Measurements from ENCODE around the gene ATG14. TPM values are rescaled to one million over a fixed set of nuclear protein-coding genes. Genes with fewer than 3 reads are reported as not detected.

Gene ATG14
- total RNA-seq, 1 experiment from 2014 or later, result 8.3 TPM

GRCh38 chr14:55446833-55447232, 35.2 kb upstream of the ATG14 start:
- no peaks in the 10 kb centered on the region for H3K9me3 ChIP-seq (replicated peaks)
- H3K27ac ChIP-seq, result peak overlapping the region; percentile 56
- no peak overlapping the region for H3K4me3 ChIP-seq
- peaks cover 37% of the 10 kb centered on the region for H3K4me1 ChIP-seq (replicated peaks)
- H3K36me3 ChIP-seq, result no peaks in the 10 kb centered on the region
- no peaks in the 10 kb centered on the region for H3K27me3 ChIP-seq (replicated peaks)
- DNase-seq (ENCODE audit: low read depth in 1 of 2, low spot score in 2 of 2), result peak; percentile 53 to 73

GRCh38 chr14:55446127-55446736, 34.6 kb upstream of the ATG14 start:
- Histone ChIP-seq H3K27ac (peak overlapping the region; percentile 56), H3K27me3 (replicated peaks) (no peaks in the 10 kb centered on the region), H3K4me3 (no peak overlapping the region), H3K4me1 (replicated peaks) (peaks cover 37% of the 10 kb centered on the region), H3K9me3 (replicated peaks) (no peaks in the 10 kb centered on the region), H3K36me3 (no peaks in the 10 kb centered on the region)
- peak; percentile 73 to 79 for DNase-seq (ENCODE audit: low read depth in 1 of 2, low spot score in 2 of 2)

- H3K36me3 ChIP-seq, result no peaks in the 10 kb centered on the region
- peaks cover 4% of the 10 kb centered on the region for H3K4me1 ChIP-seq (replicated peaks)
- no peak for DNase-seq (ENCODE audit: low read depth in 1 of 2, low spot score in 2 of 2)
- H3K9me3 ChIP-seq (replicated peaks), result no peaks in the 10 kb centered on the region
- no peak overlapping the region for H3K27ac ChIP-seq
- H3K27me3 ChIP-seq (replicated peaks), result no peaks in the 10 kb centered on the region
- no peak overlapping the region for H3K4me3 ChIP-seq
Observed at GRCh38 chr14:55441286-55441685, 29.7 kb upstream of the ATG14 start.

GRCh38 chr14:55440385-55440784, 28.8 kb upstream of the ATG14 start, which contains the start of gene TBPL2:
Gene TBPL2 (minus strand): TSS chr14:55440616. CDS start chr14:55440449, 167 bp downstream.
- Histone ChIP-seq H3K36me3 (no peaks in the 10 kb centered on the region), H3K4me1 (replicated peaks) (no peaks in the 10 kb centered on the region), H3K27ac (no peak within 1 kb of the TSS), H3K4me3 (no peak within 1 kb of the TSS), H3K9me3 (replicated peaks) (no peaks in the 10 kb centered on the region), H3K27me3 (replicated peaks) (no peaks in the 10 kb centered on the region)
- DNase-seq (ENCODE audit: low read depth in 1 of 2, low spot score in 2 of 2), result no peak

GRCh38 chr14:55438066-55438683, 26.5 kb upstream of the ATG14 start:
- Histone ChIP-seq H3K27ac (no peak overlapping the region), H3K4me1 (replicated peaks) (no peaks in the 10 kb centered on the region), H3K27me3 (replicated peaks) (no peaks in the 10 kb centered on the region), H3K9me3 (replicated peaks) (no peaks in the 10 kb centered on the region), H3K36me3 (no peaks in the 10 kb centered on the region), H3K4me3 (no peak overlapping the region)
- DNase-seq (ENCODE audit: low read depth in 1 of 2, low spot score in 2 of 2), result peak; percentile 31 to 51

GRCh38 chr14:55436931-55437330, 25.3 kb upstream of the ATG14 start:
- DNase-seq (ENCODE audit: low read depth in 1 of 2, low spot score in 2 of 2), result no peak

GRCh38 chr14:55436519-55436918, 24.9 kb upstream of the ATG14 start:
- Histone ChIP-seq H3K4me1 (replicated peaks) (no peaks in the 10 kb centered on the region), H3K36me3 (no peaks in the 10 kb centered on the region), H3K9me3 (replicated peaks) (no peaks in the 10 kb centered on the region), H3K27me3 (replicated peaks) (no peaks in the 10 kb centered on the region), H3K4me3 (no peak overlapping the region), H3K27ac (no peak overlapping the region)
- no peak for DNase-seq (ENCODE audit: low read depth in 1 of 2, low spot score in 2 of 2)

More at GRCh38 chr14:55436931-55437330, 25.3 kb upstream of the ATG14 start:
- no peaks in the 10 kb centered on the region for H3K4me1 ChIP-seq (replicated peaks)
- no peaks in the 10 kb centered on the region for H3K27me3 ChIP-seq (replicated peaks)
- no peak overlapping the region for H3K4me3 ChIP-seq
- H3K27ac ChIP-seq, result no peak overlapping the region
- H3K9me3 ChIP-seq (replicated peaks), result no peaks in the 10 kb centered on the region
- no peaks in the 10 kb centered on the region for H3K36me3 ChIP-seq

- Histone ChIP-seq H3K4me1 (replicated peaks) (no peaks in the 10 kb centered on the region), H3K27me3 (replicated peaks) (no peaks in the 10 kb centered on the region), H3K9me3 (replicated peaks) (no peaks in the 10 kb centered on the region), H3K36me3 (no peaks in the 10 kb centered on the region), H3K4me3 (no peak overlapping the region), H3K27ac (no peak overlapping the region)
- DNase-seq (ENCODE audit: low read depth in 1 of 2, low spot score in 2 of 2), result no peak
Observed at GRCh38 chr14:55434805-55435174, 23.2 kb upstream of the ATG14 start.

- Histone ChIP-seq H3K27me3 (replicated peaks) (no peaks in the 10 kb centered on the region), H3K9me3 (replicated peaks) (no peaks in the 10 kb centered on the region), H3K36me3 (no peaks in the 10 kb centered on the region), H3K4me3 (no peak overlapping the region), H3K27ac (no peak overlapping the region), H3K4me1 (replicated peaks) (no peaks in the 10 kb centered on the region)
- DNase-seq (ENCODE audit: low read depth in 1 of 2, low spot score in 2 of 2), result no peak
Observed at GRCh38 chr14:55433880-55434804, 22.5 kb upstream of the ATG14 start.

- Histone ChIP-seq H3K36me3 (no peaks in the 10 kb centered on the region), H3K27ac (no peak overlapping the region), H3K4me3 (no peak overlapping the region), H3K27me3 (replicated peaks) (no peaks in the 10 kb centered on the region), H3K4me1 (replicated peaks) (no peaks in the 10 kb centered on the region), H3K9me3 (replicated peaks) (no peaks in the 10 kb centered on the region)
- no peak for DNase-seq (ENCODE audit: low read depth in 1 of 2, low spot score in 2 of 2)
Observed at GRCh38 chr14:55432628-55433027, 21.0 kb upstream of the ATG14 start.

GRCh38 chr14:55430024-55430690, 18.5 kb upstream of the ATG14 start:
- H3K36me3 ChIP-seq, result no peaks in the 10 kb centered on the region
- no peaks in the 10 kb centered on the region for H3K4me1 ChIP-seq (replicated peaks)
- H3K27me3 ChIP-seq (replicated peaks), result no peaks in the 10 kb centered on the region

GRCh38 chr14:55427439-55427838, 15.8 kb upstream of the ATG14 start:
- Histone ChIP-seq H3K4me1 (replicated peaks) (no peaks in the 10 kb centered on the region), H3K9me3 (replicated peaks) (no peaks in the 10 kb centered on the region)
- DNase-seq (ENCODE audit: low read depth in 1 of 2, low spot score in 2 of 2), result no peak

More at GRCh38 chr14:55430024-55430690, 18.5 kb upstream of the ATG14 start:
- no peak overlapping the region for H3K4me3 ChIP-seq
- H3K27ac ChIP-seq, result no peak overlapping the region
- DNase-seq (ENCODE audit: low read depth in 1 of 2, low spot score in 2 of 2), result peak; percentile 36 to 50
- H3K9me3 ChIP-seq (replicated peaks), result no peaks in the 10 kb centered on the region

GRCh38 chr14:55426891-55427290, 15.3 kb upstream of the ATG14 start:
- 0 out of 2 replicates have a peak, but pooled peaks cover 4% of the 10 kb centered on the region for H3K27me3 ChIP-seq (replicated peaks)
- DNase-seq (ENCODE audit: low read depth in 1 of 2, low spot score in 2 of 2), result no peak

More at GRCh38 chr14:55427439-55427838, 15.8 kb upstream of the ATG14 start:
- Histone ChIP-seq H3K27me3 (replicated peaks) (0 out of 2 replicates have a peak, but pooled peaks cover 4% of the 10 kb centered on the region), H3K27ac (no peak overlapping the region), H3K36me3 (no peaks in the 10 kb centered on the region), H3K4me3 (no peak overlapping the region)

More at GRCh38 chr14:55426891-55427290, 15.3 kb upstream of the ATG14 start:
- Histone ChIP-seq H3K9me3 (replicated peaks) (no peaks in the 10 kb centered on the region), H3K4me1 (replicated peaks) (no peaks in the 10 kb centered on the region), H3K36me3 (no peaks in the 10 kb centered on the region), H3K4me3 (no peak overlapping the region), H3K27ac (no peak overlapping the region)

Measured in SJSA1 (cell line).